GM21786 (cell line): Measurements from ENCODE around the gene XPO1.
A peak's percentile ranks its signal among the peaks of the same experiment; 100 is the strongest.
"Not testable (repeated sequence)": the region's sequence is repeated elsewhere in the genome, so short reads cannot be mapped to it uniquely, and the experiment has no call there.

Experiments used
- ATAC-seq: cut with Tn5 transposase; IDR thresholded peaks from one replicate; pipeline ENCODE4 v1.9.1; 2021; ENCODE audit not compliant: unreplicated experiment

Gene XPO1

DNA sequence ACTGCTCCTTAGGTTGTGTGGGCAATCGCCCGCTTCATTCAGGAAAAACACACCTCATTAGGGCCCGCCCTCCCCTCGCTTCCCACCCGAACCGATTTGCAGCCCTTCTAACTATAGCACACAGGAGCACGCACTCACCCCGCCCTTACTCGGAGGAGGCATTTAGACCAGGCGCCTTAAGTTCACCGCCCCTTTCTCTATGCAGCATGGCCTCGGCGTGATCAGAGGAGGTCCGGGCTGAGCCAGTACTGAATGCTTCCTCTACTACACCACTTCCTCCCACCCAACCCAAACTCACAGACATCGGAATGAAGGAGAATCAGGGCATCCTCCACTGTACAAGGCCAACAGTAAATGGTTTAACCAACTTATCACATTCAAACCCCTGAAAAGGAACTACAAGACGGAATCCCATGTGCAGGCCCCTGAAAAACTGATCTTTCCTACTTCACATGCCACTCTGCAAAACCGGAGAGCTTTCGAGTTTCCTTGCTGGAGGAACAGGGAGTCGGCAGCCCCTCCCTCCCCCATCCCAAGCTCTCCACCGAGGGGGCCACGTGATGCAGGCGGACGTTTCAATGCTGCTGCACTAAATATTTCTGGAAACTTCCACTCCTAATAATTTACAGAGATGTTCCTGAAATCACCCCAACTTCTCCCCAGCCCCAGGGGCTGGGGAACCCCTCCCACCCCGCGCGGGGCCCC is 1.4 kb downstream of the XPO1 start:
- ATAC-seq, result peak; percentile 61

GRCh38 chr2:61536180-61536571 is 2.0 kb downstream of the XPO1 start:
- no peak for ATAC-seq

- ATAC-seq, result no peak
Measured at GRCh38 chr2:61535449-61535848, 2.7 kb downstream of the XPO1 start.

DNA sequence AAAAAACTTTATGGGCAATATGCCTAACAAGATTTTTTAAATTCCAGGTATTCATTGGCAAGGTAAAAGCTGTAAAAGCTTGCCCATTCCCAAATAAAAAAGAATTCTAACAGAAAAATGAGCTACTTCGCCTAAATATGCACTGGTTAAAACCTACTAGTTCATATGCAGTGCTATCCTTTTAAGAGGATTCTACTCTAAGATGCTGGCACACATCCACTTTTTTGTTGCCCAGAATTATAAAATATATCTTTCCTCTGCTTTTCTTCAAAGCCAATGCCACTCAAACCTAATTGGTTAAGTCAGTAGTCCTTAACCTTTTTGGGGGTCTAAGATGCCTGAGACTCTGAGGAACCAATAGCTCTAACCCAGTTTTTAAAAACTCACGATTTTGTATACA is 3.2 kb downstream of the XPO1 start:
- no peak for ATAC-seq

DNA sequence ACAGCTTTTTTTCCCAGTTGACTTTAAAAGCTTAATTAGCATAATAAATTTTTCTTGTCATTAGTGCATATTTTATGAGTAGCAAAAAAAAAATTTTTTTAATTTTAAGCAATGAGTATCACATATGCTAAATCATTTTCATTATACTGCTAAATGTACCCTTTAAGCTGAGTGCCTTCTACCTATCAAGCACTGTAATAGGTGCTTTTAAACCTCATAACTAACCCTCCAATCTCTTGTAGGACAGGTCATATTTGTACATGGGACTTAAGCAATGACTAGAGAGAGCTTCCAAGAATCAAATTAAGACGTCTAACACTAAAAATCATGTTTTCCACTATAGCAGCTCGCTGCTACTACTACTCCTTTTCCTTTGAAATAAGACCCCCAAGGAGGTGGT is 7.4 kb downstream of the XPO1 start:
- ATAC-seq, result no peak

GRCh38 chr2:61529944-61530735 is 8.0 kb downstream of the XPO1 start:
- ATAC-seq, result no peak

DNA sequence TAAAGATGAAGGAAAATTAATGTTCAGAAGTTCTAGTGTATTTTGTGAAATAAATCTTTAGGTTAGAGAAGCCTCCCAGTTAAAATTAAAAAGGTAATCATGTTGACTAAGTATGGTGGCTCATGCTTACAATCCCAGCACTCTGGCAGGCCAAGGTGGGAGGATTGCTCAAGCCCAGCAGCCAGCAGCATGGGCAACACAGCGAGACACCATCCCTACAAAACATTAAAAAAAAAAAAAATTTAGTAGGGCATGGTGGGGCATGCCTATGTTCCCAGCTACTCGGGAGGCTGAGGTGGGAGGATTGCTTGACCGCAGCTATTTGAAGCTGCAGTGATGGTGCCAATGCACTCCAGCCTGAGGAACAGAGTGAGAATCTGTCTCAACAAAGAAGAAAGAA is 17.9 kb downstream of the XPO1 start:
- ATAC-seq, result no peak

GRCh38 chr2:61512768-61513398 is 25.3 kb downstream of the XPO1 start:
- no peak for ATAC-seq

- no peak for ATAC-seq
Measured at GRCh38 chr2:61510674-61511671, 27.2 kb downstream of the XPO1 start.

DNA sequence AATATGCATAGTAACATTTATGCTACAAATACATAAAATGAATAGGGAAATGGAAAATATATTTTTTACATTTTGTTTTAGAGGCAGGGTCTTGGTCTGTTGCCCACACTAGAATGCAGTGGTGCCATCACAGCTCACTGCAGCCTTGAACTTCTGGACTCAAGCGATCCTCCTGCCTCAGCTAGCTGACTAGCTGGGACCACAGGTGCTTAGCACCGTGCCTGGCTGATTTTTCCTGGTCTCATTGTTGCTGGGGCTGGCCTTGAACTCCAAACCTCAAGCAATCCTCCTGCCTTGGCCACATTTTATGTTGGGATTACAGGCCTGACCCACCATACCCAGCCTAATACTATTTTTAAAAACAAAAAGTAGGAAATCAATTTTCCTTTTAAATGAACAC is 33.2 kb downstream of the XPO1 start:
- ATAC-seq, result no peak

DNA sequence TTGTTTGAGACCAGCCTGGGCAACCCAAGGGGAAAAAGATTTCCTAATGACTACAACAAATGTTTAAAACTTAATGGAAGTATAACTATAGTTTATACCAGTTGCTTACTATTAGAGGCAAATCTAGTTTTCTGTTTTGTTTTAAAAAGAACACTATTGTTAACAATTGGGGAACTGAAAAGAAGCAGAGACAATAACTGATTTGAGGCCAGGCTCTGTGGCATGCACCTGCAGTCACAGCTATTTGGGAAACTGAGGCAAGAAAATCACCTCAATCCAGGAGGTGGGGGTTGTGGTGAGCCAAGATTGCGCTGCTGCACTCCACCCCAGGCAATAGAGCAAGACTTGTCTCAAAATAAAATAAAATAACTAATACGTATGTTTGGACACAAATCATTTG is 39.1 kb downstream of the XPO1 start:
- no peak for ATAC-seq

DNA sequence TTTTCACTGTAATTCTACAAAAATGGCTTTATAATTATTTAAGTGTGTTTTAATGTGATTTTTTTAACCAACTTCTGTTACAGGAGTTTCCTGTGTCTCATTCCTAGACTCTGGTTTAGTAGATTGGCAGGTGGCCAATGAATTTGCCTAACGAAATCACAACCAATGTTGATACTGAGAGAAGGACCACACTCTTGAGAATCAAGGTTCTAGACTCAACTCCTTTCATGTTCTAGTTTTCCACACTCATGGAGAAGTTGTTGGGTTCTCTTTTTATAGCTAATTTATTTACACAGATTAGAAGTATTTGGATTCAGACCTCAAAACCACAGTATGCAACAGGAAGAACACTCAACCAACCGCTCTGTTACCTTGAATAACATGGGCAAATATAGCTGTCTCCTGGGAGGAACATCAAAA is 44.6 kb downstream of the XPO1 start:
- no peak for ATAC-seq

GRCh38 chr2:61492476-61492875 is 45.7 kb downstream of the XPO1 start:
- no peak for ATAC-seq

GRCh38 chr2:61485281-61485680 is 52.9 kb downstream of the XPO1 start:
- ATAC-seq, result no peak

- ATAC-seq, result no peak
Measured at GRCh38 chr2:61478086-61478485, 60.1 kb downstream of the XPO1 start.

- ATAC-seq, result not testable (repeated sequence)
Measured at GRCh38 chr2:61476929-61477589, 61.1 kb downstream of the XPO1 start.

- no peak for ATAC-seq
Measured at GRCh38 chr2:61471905-61472805, 66.0 kb downstream of the XPO1 start.

DNA sequence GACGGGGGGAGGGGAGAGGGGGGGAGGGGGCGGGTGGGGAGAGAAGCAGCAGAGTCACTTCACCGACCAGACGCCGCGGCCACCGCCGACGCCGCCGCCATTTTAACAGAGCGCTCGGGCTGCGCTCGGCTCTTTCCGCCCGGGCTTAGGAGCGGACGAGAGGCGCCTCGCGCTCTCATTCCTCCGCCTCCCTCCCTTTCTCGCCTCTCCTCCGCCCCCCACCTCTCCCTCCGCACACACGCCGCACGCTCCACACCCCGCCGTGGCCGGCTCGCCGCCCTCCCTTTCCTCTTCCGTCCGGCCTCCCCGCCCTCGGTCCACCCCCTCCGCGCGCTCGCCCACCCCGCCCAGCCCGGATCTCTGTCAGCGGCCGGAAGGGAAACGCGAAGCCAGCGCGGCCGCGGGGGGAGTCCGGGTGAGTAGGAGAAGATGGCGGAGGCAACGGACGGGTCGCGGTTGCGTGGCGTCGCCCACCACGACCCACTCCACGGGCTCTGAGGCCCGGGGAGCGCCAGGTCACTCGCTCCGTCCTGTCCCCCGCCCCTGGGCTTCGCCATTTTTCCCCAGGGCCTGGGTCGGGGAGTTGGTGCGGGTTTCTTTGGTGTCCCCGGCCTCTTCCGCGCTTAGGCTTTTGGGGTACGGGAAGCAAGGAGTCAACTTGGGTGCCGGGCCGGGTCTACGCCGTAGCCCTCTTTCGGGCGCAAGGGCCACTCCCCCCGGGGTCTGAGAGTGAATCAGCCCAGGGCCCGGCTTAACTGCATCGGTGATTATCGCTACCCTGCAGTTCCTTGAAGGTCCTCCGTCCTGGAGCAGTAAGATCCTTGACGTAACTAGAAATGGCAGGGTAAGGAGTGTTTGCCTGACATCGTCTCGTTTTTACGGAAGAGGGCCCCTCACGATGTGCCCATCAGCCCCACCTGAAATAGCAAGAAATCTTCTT is 66.9 kb downstream of the XPO1 start, which contains the start of gene USP34:
USP34 (minus strand) TSS at position 123 of the 940 bp plus-strand sequence. CDS start 395 bp downstream, outside the sequence.
- peak; percentile 72 for ATAC-seq
